ENCODE data around the gene TRPT1. TPM values are rescaled to one million over a fixed set of nuclear protein-coding genes. Genes with fewer than 3 reads are reported as not detected.
A peak's percentile ranks its signal among the peaks of the same experiment; 100 is the strongest.
"Not testable (repeated sequence)": the region's sequence is repeated elsewhere in the genome, so short reads cannot be mapped to it uniquely, and the experiment has no call there.

The TRPT1 gene
- total RNA-seq, 4 donors from 2014 or later, result 80.9 to 231 (median 139) TPM

GRCh38 chr11:64246621-64246870 lies 20.6 kb upstream of the TRPT1 start:
- H3K9me3 ChIP-seq; in situ Hi-C loops (cut with MboI; ENCODE audit: low sequenced_read_pairs in 4 of 4); DNase-seq; H3K36me3 ChIP-seq; H3K27me3 ChIP-seq: not testable (repeated sequence)
- Histone ChIP-seq H3K4me3 (peak overlapping the region; percentile 80 to 98 (median 94)), H3K27ac (peak overlapping the region; percentile 92 to 100 (median 96)), H3K4me1 (peaks cover 37 to 46% of the 10 kb centered on the region in 2 donors)
- peak; percentile 3 to 67 for TF ChIP-seq POLR2A (IDR thresholded peaks at IDR 0.05)
- peak; percentile 13 to 27 for ATAC-seq
- intact Hi-C loops (cut with DNase I; ENCODE audit: low total_unique reads), result loop anchor here (10.0 kb wide), 1 partner anchor 628 kb away; the partner anchor contains the start of gene EHD1

GRCh38 chr11:64245797-64246620 lies 20.0 kb upstream of the TRPT1 start:
- ATAC-seq (peak; percentile 18 to 31), DNase-seq (peak; percentile 82 to 92)
- Histone ChIP-seq H3K27ac (peak overlapping the region; percentile 92 to 100 (median 96)), H3K9me3 (no peaks in the 10 kb centered on the region), H3K4me1 (peaks cover 37 to 45% of the 10 kb centered on the region in 2 donors), H3K27me3 (no peaks in the 10 kb centered on the region), H3K36me3 (peaks cover 0 to 9% of the 10 kb centered on the region in 2 donors), H3K4me3 (peak overlapping the region; percentile 80 to 95 (median 94))
- no peak for TF ChIP-seq CTCF (IDR thresholded peaks at IDR 0.05 in 4 of 5, conservative IDR thresholded peaks at IDR 0.05 in 1 of 5)
- peak; percentile 47 to 79 for TF ChIP-seq POLR2A (IDR thresholded peaks at IDR 0.05)
- in situ Hi-C loops (cut with MboI; ENCODE audit: low sequenced_read_pairs in 4 of 4), result no loop called here
- intact Hi-C loops (cut with DNase I; ENCODE audit: low total_unique reads), result loop anchor here (1.0 to 10.0 kb wide), 2 partner anchors 20 to 629 kb away; partner anchors contain the start of genes EHD1, NUDT22 and TRPT1

- ATAC-seq (peak; percentile 6 to 12), DNase-seq (peak; percentile 64 to 84)
- peak overlapping the region; percentile 80 to 95 (median 94) for H3K4me3 ChIP-seq
- no peaks in the 10 kb centered on the region for H3K9me3 ChIP-seq
- peaks cover 0 to 9% of the 10 kb centered on the region in 2 donors for H3K36me3 ChIP-seq
- H3K27ac ChIP-seq, result peak overlapping the region; percentile 92 to 100 (median 96)
- H3K4me1 ChIP-seq, result peaks cover 32 to 41% of the 10 kb centered on the region in 2 donors
- intact Hi-C loops (cut with DNase I; ENCODE audit: low total_unique reads), result loop anchor here (1.0 to 10.0 kb wide), 2 partner anchors 19 to 629 kb away; partner anchors contain the start of genes EHD1, NUDT22 and TRPT1
- TF ChIP-seq POLR2A (IDR thresholded peaks at IDR 0.05) (no peak), CTCF (IDR thresholded peaks at IDR 0.05 in 4 of 5, conservative IDR thresholded peaks at IDR 0.05 in 1 of 5) (no peak)
- no peaks in the 10 kb centered on the region for H3K27me3 ChIP-seq
- in situ Hi-C loops (cut with MboI; ENCODE audit: low sequenced_read_pairs in 4 of 4), result no loop called here
These were observed 19.4 kb upstream of the TRPT1 start for GRCh38 chr11:64245401-64245796.

GRCh38 chr11:64244966-64245365 lies 19.0 kb upstream of the TRPT1 start:
- peak overlapping the region; percentile 92 to 100 (median 96) for H3K27ac ChIP-seq
- in situ Hi-C loops (cut with MboI; ENCODE audit: low sequenced_read_pairs in 4 of 4) (no loop called here), intact Hi-C loops (cut with DNase I; ENCODE audit: low total_unique reads) (loop anchor here (1.0 to 10.0 kb wide), 2 partner anchors 19 to 630 kb away; partner anchors contain the start of genes EHD1, NUDT22 and TRPT1)
- H3K36me3 ChIP-seq, result peaks cover 0 to 9% of the 10 kb centered on the region in 2 donors
- ATAC-seq (no peak), DNase-seq (no peak)
- H3K9me3 ChIP-seq, result no peaks in the 10 kb centered on the region
- TF ChIP-seq CTCF (IDR thresholded peaks at IDR 0.05 in 4 of 5, conservative IDR thresholded peaks at IDR 0.05 in 1 of 5), result no peak
- TF ChIP-seq POLR2A (IDR thresholded peaks at IDR 0.05), result no peak
- no peaks in the 10 kb centered on the region for H3K27me3 ChIP-seq
- H3K4me1 ChIP-seq, result peaks cover 36 to 45% of the 10 kb centered on the region in 2 donors
- peak overlapping the region; percentile 80 to 95 (median 94) for H3K4me3 ChIP-seq

- Histone ChIP-seq H3K4me1 (peaks cover 39 to 48% of the 10 kb centered on the region in 2 donors), H3K4me3 (peak overlapping the region in 1 of 4 donors; percentile 93), H3K27me3 (no peaks in the 10 kb centered on the region), H3K9me3 (no peaks in the 10 kb centered on the region), H3K36me3 (peaks cover 0 to 9% of the 10 kb centered on the region in 2 donors), H3K27ac (peak overlapping the region; percentile 92 to 100 (median 96))
- TF ChIP-seq POLR2A (IDR thresholded peaks at IDR 0.05), result no peak
- ATAC-seq, result no peak
- DNase-seq, result no peak
- intact Hi-C loops (cut with DNase I; ENCODE audit: low total_unique reads) (loop anchor here (10.0 kb wide), 1 partner anchor 631 kb away; the partner anchor contains the start of gene EHD1), in situ Hi-C loops (cut with MboI; ENCODE audit: low sequenced_read_pairs in 4 of 4) (no loop called here)
These were observed 18.1 kb upstream of the TRPT1 start for GRCh38 chr11:64244107-64244506.

Measured in gastrocnemius medialis (tissue), 4 donors.